Rectal smooth muscle tissue (tissue), 1 donor: ENCODE data around the gene IL10RA.

Experiments
- H3K27ac ChIP-seq: one replicate; pipeline ENCODE4 v1.7.0; 2013; ENCODE audit warnings: low read depth, low read length, inconsistent platforms
- H3K27me3 ChIP-seq: one replicate; pipeline ENCODE4 v1.7.0; 2013; ENCODE audit warnings: low read length; ENCODE audit not compliant: control insufficient read depth, insufficient read depth
- H3K36me3 ChIP-seq: one replicate; pipeline ENCODE4 v1.7.0; 2013; ENCODE audit warnings: low read length; ENCODE audit not compliant: control insufficient read depth, insufficient read depth
- H3K4me1 ChIP-seq: one replicate; pipeline ENCODE4 v1.7.0; 2013; ENCODE audit warnings: low read length; ENCODE audit not compliant: control insufficient read depth, insufficient read depth
- H3K4me3 ChIP-seq: one replicate; pipeline ENCODE4 v1.7.0; 2013; ENCODE audit warnings: low read length
- H3K9ac ChIP-seq: one replicate; pipeline ENCODE4 v1.7.0; 2013; ENCODE audit warnings: low read length

The IL10RA gene

GRCh38 chr11:118021146-118021545 lies 35.0 kb downstream of the IL10RA start:
- no peak overlapping the region for H3K27ac ChIP-seq
- H3K4me3 ChIP-seq: no peak overlapping the region
- H3K4me1 ChIP-seq: no peaks in the 10 kb centered on the region
- H3K27me3 ChIP-seq: no peaks in the 10 kb centered on the region
- no peaks in the 10 kb centered on the region for H3K36me3 ChIP-seq
- no peak overlapping the region for H3K9ac ChIP-seq

DNA sequence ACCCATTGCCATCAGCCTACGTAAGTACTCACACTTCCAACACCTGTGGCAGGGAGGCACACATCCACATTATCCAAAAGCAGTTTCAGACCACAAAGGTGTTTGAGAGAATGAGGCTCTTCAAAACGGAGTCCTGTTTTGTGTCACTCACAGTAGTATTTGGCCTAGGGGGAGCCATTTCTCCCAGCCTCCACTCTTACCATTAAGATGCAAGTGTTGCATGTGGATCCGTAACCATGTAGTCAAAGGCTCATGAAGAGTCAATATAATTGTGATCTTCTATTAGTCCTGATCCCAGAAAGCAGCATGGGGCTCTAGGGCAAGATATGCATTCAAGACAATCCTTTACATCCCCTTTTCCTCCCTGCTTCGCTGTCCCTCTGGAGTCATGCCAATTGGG lies 41.5 kb downstream of the IL10RA start:
- H3K9ac ChIP-seq: no peak overlapping the region
- no peaks in the 10 kb centered on the region for H3K27me3 ChIP-seq
- no peak overlapping the region for H3K27ac ChIP-seq
- H3K4me3 ChIP-seq: no peak overlapping the region
- no peaks in the 10 kb centered on the region for H3K36me3 ChIP-seq
- no peaks in the 10 kb centered on the region for H3K4me1 ChIP-seq

- no peak overlapping the region for H3K27ac ChIP-seq
- no peaks in the 10 kb centered on the region for H3K27me3 ChIP-seq
- H3K4me1 ChIP-seq: no peaks in the 10 kb centered on the region
- H3K9ac ChIP-seq: no peak overlapping the region
- H3K36me3 ChIP-seq: no peaks in the 10 kb centered on the region
- H3K4me3 ChIP-seq: no peak overlapping the region
These were observed 42.4 kb downstream of the IL10RA start for GRCh38 chr11:118028626-118029025.

GRCh38 chr11:118033443-118033842 lies 47.2 kb downstream of the IL10RA start:
- no peak overlapping the region for H3K9ac ChIP-seq
- H3K4me1 ChIP-seq: no peaks in the 10 kb centered on the region
- no peaks in the 10 kb centered on the region for H3K36me3 ChIP-seq
- H3K27ac ChIP-seq: no peak overlapping the region
- H3K4me3 ChIP-seq: no peak overlapping the region
- no peaks in the 10 kb centered on the region for H3K27me3 ChIP-seq

DNA sequence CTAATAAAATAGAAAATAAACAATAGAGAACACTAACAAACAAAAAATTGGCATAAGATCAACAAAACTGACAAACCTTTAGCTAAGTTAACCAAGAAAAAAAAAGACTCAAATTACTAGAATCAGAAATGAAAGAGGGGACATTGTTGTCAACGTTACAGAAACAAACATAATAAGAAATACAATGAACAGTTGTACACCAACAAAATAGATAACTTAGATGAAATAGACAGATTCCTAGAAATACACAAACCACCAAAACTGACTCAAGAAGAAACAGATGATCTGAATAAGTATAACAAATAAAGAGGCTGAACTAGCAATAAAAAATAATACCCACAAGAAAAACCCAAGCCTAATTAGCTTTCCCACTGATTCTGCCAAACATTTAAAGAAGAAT lies 55.9 kb downstream of the IL10RA start:
- Histone ChIP-seq H3K27ac (no peak overlapping the region), H3K4me1 (no peaks in the 10 kb centered on the region), H3K36me3 (no peaks in the 10 kb centered on the region), H3K9ac (no peak overlapping the region), H3K27me3 (no peaks in the 10 kb centered on the region), H3K4me3 (no peak overlapping the region)

- H3K36me3 ChIP-seq: no peaks in the 10 kb centered on the region
- no peak overlapping the region for H3K9ac ChIP-seq
- H3K27me3 ChIP-seq: no peaks in the 10 kb centered on the region
- no peak overlapping the region for H3K4me3 ChIP-seq
- no peak overlapping the region for H3K27ac ChIP-seq
- no peaks in the 10 kb centered on the region for H3K4me1 ChIP-seq
These were observed 56.6 kb downstream of the IL10RA start for GRCh38 chr11:118042796-118043195.

GRCh38 chr11:118045191-118045590 lies 59.0 kb downstream of the IL10RA start:
- Histone ChIP-seq H3K9ac (no peak overlapping the region), H3K27ac (no peak overlapping the region), H3K36me3 (no peaks in the 10 kb centered on the region), H3K4me1 (no peaks in the 10 kb centered on the region), H3K27me3 (no peaks in the 10 kb centered on the region), H3K4me3 (no peak overlapping the region)

GRCh38 chr11:118046051-118046963 lies 60.1 kb downstream of the IL10RA start:
- Histone ChIP-seq H3K27ac (no peak overlapping the region), H3K4me3 (no peak overlapping the region), H3K27me3 (no peaks in the 10 kb centered on the region), H3K36me3 (no peaks in the 10 kb centered on the region), H3K9ac (no peak overlapping the region), H3K4me1 (no peaks in the 10 kb centered on the region)

- H3K9ac ChIP-seq: no peak overlapping the region
- no peaks in the 10 kb centered on the region for H3K27me3 ChIP-seq
- no peak overlapping the region for H3K4me3 ChIP-seq
- no peak overlapping the region for H3K27ac ChIP-seq
- H3K4me1 ChIP-seq: no peaks in the 10 kb centered on the region
- H3K36me3 ChIP-seq: no peaks in the 10 kb centered on the region
These were observed 60.9 kb downstream of the IL10RA start for GRCh38 chr11:118046964-118047700.

DNA sequence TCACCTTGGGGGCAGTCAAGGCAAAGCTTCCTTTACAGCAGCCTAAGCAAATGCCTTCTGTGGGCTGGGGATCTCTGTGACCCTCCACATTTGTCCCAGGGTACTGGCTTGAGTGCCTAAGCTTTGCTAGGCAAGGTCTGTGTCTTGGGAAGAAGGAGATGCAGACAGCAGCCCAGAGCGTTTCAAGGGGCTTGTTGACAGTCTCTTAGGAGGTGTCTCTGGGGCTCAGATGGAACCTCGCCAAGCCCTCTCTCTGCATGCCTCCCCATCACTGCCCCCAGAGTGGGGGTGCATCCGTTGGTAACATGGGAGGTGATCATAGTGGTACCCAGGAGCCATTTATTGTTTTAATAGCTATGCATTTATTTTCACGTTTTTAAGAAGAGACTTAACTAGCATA lies 61.6 kb downstream of the IL10RA start:
- Histone ChIP-seq H3K27ac (no peak overlapping the region), H3K36me3 (no peaks in the 10 kb centered on the region), H3K27me3 (no peaks in the 10 kb centered on the region), H3K9ac (no peak overlapping the region), H3K4me1 (no peaks in the 10 kb centered on the region), H3K4me3 (no peak overlapping the region)

- Histone ChIP-seq H3K27ac (no peak overlapping the region), H3K4me1 (no peaks in the 10 kb centered on the region), H3K27me3 (no peaks in the 10 kb centered on the region), H3K4me3 (no peak overlapping the region), H3K36me3 (no peaks in the 10 kb centered on the region), H3K9ac (no peak overlapping the region)
These were observed 62.5 kb downstream of the IL10RA start for GRCh38 chr11:118048472-118049370.

- no peak overlapping the region for H3K9ac ChIP-seq
- H3K27me3 ChIP-seq: no peaks in the 10 kb centered on the region
- H3K4me1 ChIP-seq: no peaks in the 10 kb centered on the region
- H3K4me3 ChIP-seq: no peak overlapping the region
- H3K27ac ChIP-seq: no peak overlapping the region
- no peaks in the 10 kb centered on the region for H3K36me3 ChIP-seq
These were observed 63.6 kb downstream of the IL10RA start for GRCh38 chr11:118049771-118050170.
